GM21723 (cell line): ENCODE data around the gene HNRNPA2B1.
"Not testable (repeated sequence)": the region's sequence is repeated elsewhere in the genome, so short reads cannot be mapped to it uniquely, and the experiment has no call there.

Experiments used
- ATAC-seq: cut with Tn5 transposase; IDR thresholded peaks from one replicate; pipeline ENCODE4 v1.9.1; 2021; ENCODE audit warnings: mild to moderate bottlenecking, moderate library complexity; ENCODE audit not compliant: unreplicated experiment

The HNRNPA2B1 gene

GRCh38 chr7:26147646-26148306 is 52.8 kb downstream of the HNRNPA2B1 start:
- ATAC-seq: not testable (repeated sequence)

GRCh38 chr7:26147030-26147429 is 53.5 kb downstream of the HNRNPA2B1 start:
- ATAC-seq: no peak

GRCh38 chr7:26145238-26145637 is 55.3 kb downstream of the HNRNPA2B1 start:
- ATAC-seq: no peak

GRCh38 chr7:26144184-26145080 is 56.1 kb downstream of the HNRNPA2B1 start:
- no peak for ATAC-seq

GRCh38 chr7:26143298-26144048 is 57.1 kb downstream of the HNRNPA2B1 start:
- ATAC-seq: no peak

GRCh38 chr7:26141077-26141476 is 59.5 kb downstream of the HNRNPA2B1 start:
- ATAC-seq: no peak

GRCh38 chr7:26140380-26140779 is 60.2 kb downstream of the HNRNPA2B1 start:
- ATAC-seq: no peak
